Activated CD8-positive, alpha-beta memory T cell treated with anti-CD3 and anti-CD28 coated beads for 36 hours (primary cell): ENCODE measurements around the gene ATF6. TPM values are rescaled to one million over a fixed set of nuclear protein-coding genes. Genes with fewer than 3 reads are reported as not detected.

Source experiments
- CTCF ChIA-PET: fragments of 350-600 bp; sonication (Branson Sonifier 250); formaldehyde crosslinking; loops from one replicate; lab custom pipeline; 2021; ENCODE audit warnings: antibody characterized with exemption; lab: Charles Lee
- POLR2A ChIA-PET: fragments of 350-600 bp; sonication (Branson Sonifier 250); formaldehyde crosslinking; loops from one replicate; lab custom pipeline; 2021; ENCODE audit warnings: antibody characterized with exemption; lab: Charles Lee
- total RNA-seq, 2 experiments: library from RNA; stranded (reverse); gene quantifications; one replicate each; pipeline ENCODE4 v1.2.3, GENCODE V29; 2021

The ATF6 gene
- total RNA-seq, 2 experiments from 2014 or later, result 20.3 to 23.5 TPM

DNA sequence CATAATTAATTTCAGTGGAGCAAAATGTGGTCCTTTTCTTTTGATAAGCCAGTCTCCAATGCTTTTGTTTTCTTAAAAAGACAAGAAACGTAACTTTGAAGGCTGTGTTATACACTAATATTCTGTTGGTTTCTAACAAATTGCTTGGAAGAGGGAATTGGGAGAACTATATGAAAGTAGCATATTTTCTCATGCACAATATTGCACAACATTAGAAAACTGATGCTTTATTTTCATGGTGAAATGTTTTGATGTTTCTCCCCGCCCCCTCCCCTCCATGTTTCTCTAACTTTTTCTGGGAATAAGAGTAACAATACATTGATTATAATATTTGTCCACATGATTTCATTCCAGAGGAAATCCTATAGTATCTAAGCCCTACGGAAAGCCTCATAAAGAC, 142.1 kb downstream of the ATF6 start:
- POLR2A ChIA-PET, result no interaction called here

DNA sequence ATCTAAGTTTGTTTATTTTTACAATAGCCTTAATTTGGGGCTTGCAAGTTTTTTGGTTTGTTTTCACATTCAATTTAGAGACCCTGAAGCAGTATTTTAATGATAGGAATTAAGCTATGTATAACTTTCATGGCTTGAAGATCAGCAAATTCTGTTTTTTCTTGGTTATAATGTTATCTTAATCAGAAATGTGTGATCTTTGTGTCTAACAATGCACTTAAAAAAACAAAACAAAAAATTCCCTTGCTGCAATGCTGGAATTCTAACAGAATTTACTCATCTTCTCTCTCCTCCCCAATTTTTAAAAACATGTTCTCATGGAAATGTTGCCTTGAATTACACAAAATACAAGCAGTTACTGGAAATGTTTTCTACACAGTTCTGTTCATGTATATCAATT, 144.5 kb downstream of the ATF6 start:
- POLR2A ChIA-PET, result no interaction called here
- CTCF ChIA-PET, result no interaction called here

More for the DNA sequence above, 142.1 kb downstream of the ATF6 start:
- CTCF ChIA-PET, result no interaction called here

GRCh38 chr1:161913482-161914140, 147.5 kb downstream of the ATF6 start:
- ChIA-PET POLR2A (no interaction called here), CTCF (no interaction called here)

DNA sequence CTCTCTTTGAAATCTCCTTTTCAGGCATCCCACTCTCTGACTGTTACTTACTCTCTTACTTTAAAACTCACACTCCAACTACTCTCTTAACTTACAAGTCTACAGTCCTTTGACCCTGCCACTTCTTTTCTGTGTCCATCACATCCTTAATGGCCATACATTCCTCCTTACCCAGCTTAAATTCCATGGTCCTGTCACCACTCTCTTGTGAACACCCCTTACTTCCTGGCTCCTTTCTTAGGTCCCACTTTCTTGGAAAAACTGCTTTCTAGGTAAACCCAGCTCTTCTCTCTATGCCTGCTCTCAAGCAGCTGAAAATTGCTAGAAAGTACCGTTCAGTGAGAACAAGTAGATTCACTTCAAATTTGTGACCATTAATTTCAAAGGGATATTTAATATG, 148.5 kb downstream of the ATF6 start:
- ChIA-PET POLR2A (interaction anchor here (1.1 kb wide), 1 partner anchor 48 kb away, joined by 4 read pairs; no protein-coding TSS in a partner anchor), CTCF (no interaction called here)

DNA sequence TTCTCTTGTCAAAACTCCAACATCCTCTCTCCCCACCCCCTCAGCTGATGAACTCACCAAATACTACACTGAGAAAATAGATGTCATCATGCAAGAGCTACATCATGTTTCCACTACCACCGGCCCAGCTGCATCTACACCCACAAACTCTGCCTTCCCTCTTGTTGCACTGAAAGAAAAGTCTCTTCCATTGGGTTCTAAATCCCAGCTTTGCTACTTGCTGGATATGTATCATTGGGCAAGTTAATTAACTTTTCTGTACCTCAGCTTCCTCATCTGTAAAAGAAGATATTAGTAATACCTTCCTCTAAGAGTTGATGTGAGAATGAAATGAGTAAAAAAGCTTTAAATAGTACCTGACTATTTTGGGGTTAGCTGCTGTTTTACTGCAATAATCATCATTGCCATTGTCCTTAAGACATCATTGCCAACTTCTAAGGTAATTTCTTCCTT, 149.0 kb downstream of the ATF6 start:
- POLR2A ChIA-PET, result interaction anchor here (1.1 kb wide), 1 partner anchor 48 kb away, joined by 4 read pairs; no protein-coding TSS in a partner anchor
- CTCF ChIA-PET, result no interaction called here

- ChIA-PET POLR2A (no interaction called here), CTCF (no interaction called here)
Measured at GRCh38 chr1:161915978-161916377, 149.9 kb downstream of the ATF6 start.

GRCh38 chr1:161919229-161919628, 153.1 kb downstream of the ATF6 start:
- ChIA-PET CTCF (interaction anchor here (0.6 kb wide), 1 partner anchor 14 kb away, joined by 3 read pairs; no protein-coding TSS in a partner anchor), POLR2A (no interaction called here)

- POLR2A ChIA-PET, result no interaction called here
- CTCF ChIA-PET, result no interaction called here
Measured at GRCh38 chr1:161921491-161921890, 155.4 kb downstream of the ATF6 start.

DNA sequence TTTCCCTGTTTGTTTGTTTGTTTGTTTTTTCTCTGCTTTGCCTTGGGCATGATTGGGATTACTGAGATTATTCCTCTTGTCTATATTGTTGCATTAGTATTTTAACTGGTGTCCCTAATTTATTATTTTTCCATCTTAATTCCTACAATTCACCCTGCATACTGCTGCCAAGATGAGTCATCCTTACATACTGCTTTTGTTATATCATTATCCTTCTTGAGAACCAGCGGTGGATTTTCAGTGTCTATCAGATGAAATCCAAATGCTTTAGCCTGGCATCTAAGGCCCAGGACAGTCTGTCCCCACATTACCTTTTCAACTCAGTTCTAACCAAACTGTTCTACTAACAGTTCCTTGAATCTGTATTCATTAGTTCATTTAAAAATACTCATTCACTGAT, 155.9 kb downstream of the ATF6 start:
- POLR2A ChIA-PET, result no interaction called here
- CTCF ChIA-PET, result no interaction called here

DNA sequence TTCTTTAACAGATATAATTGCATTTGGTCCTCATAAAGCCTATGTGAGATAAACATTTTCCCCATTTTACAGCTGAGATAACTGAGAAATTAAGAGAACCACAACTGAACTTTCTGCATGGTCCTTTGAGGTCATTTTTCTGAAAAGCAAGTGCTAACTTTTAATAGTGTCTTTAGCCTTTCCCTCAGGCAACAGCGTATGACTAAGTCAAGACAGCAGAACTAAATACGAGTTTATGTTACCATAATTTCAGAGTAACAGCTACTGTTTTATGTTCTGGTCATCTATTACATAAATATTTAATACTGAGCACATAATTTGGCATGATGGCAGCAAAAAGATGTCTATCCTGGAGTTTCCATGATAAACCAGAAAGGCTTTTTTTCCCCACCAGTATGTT, 161.9 kb downstream of the ATF6 start:
- CTCF ChIA-PET, result no interaction called here
- POLR2A ChIA-PET, result interaction anchor here (1.0 kb wide), 1 partner anchor 20 kb away, joined by 7 read pairs; no protein-coding TSS in a partner anchor

DNA sequence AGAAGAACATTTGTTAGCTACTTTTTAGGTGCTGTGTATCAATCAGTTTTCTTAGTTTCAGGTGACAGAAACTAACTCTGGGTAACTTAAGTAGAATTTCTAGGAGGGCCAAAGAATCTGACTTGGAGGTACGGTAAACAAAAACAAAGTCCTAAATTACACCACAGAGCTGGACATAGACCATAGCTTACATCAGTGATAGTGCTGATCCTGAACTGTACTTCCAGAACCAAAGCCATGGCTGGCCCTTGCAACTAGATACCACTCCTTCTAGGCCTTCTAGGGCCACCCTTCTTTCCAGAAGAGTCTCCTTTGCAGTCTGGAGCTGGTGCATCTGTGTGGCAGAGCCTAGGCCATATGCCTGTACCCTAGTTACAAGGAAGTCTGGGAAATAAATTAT, 163.0 kb downstream of the ATF6 start:
- ChIA-PET POLR2A (no interaction called here), CTCF (no interaction called here)

- POLR2A ChIA-PET, result no interaction called here
- CTCF ChIA-PET, result no interaction called here
Measured at GRCh38 chr1:161930064-161930463, 163.9 kb downstream of the ATF6 start.

GRCh38 chr1:161932668-161933067, 166.5 kb downstream of the ATF6 start:
- ChIA-PET CTCF (no interaction called here), POLR2A (no interaction called here)

GRCh38 chr1:161933592-161934588, 167.8 kb downstream of the ATF6 start:
- CTCF ChIA-PET, result no interaction called here
- POLR2A ChIA-PET, result no interaction called here

DNA sequence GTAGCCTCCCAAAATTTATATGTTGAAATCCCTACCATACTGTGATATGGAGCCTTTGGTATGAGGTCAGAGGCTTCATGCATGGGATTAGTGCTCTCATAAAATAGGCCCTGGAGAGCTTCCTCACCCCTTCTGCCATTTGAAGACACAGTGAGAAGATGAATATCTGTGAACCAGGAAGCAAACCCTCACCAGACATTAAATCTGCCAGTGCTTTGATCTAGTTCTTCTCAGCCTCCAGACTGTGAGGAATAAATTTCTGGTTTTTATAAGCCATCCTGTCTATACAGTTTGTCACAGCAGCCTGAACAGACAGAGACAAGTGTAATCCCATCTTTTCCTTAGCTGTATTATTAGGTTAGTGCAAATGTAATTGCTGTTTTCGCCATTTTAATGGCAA, 169.1 kb downstream of the ATF6 start:
- CTCF ChIA-PET, result no interaction called here
- POLR2A ChIA-PET, result no interaction called here

- POLR2A ChIA-PET, result no interaction called here
- CTCF ChIA-PET, result no interaction called here
Measured at GRCh38 chr1:161936786-161937185, 170.7 kb downstream of the ATF6 start.

GRCh38 chr1:161940866-161941591, 174.9 kb downstream of the ATF6 start:
- POLR2A ChIA-PET, result no interaction called here
- CTCF ChIA-PET, result no interaction called here

DNA sequence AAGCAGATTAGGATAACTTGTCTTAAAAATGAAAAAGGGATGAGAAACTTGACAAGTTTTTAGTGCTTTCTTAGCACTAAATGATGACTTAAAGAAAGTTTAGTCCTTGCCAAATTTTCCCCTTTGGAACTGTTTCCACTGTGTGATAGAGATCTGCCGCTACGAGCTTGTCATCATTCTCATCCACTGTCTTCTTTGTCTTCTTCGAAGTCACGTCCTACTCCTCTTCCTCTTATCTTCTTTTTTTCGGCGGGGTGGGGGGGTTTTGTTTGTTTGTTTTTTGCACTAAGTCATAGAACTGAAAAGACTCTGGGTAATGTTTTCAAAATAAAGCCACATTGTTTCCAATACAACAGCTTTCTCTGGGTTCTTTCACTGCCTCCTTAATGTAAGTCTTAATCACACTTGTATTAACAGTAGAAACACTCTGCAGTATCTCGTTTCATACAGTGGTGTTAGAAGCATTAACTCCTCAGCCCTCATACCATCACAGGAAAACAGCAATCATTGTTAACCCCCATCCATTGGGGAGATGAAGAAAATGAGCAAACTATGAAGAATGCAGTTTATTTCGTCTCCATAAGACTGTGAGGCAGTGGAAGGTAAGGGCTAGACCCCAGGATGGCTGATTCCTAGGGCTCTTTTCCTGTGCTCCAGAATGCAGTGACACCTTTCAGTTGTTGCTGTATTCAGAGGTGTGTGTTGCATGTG, 175.8 kb downstream of the ATF6 start:
- POLR2A ChIA-PET, result no interaction called here

DNA sequence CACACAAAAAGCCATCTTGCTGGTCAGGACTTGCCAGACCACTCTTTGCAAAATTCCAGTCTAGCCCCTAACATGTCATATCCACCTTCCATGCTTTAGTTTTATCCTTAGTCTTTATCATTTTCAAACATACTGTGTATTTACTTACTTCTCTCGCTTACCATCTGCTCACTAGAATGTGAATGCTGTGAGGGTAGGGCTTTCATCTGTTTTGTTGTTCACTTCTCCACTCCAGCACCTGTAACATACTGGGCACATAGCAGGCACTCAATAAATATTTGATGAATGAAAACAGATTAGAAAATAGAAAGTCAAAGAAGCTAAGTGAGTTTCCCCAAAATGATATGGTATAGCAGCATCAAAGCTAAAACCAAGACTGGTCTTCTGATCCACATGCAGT, 177.6 kb downstream of the ATF6 start:
- ChIA-PET CTCF (interaction anchor here (1.2 kb wide), 1 partner anchor 13 kb away, joined by 3 read pairs; no protein-coding TSS in a partner anchor), POLR2A (no interaction called here)

More for the DNA sequence above, 175.8 kb downstream of the ATF6 start:
- CTCF ChIA-PET, result no interaction called here
